CD4-positive, alpha-beta T cell treated with Interleukin-17A for 4 hours (primary cell): Measurements from ENCODE around the gene VPS35L.

Experiments used
- DNase-seq: peaks from one replicate; pipeline ENCODE4 v3.0.0-alpha.2; 2020; ENCODE audit warnings: mixed read lengths

Gene VPS35L

GRCh38 chr16:19555186-19555937 lies at the start of gene VPS35L:
Gene VPS35L (plus strand): TSS chr16:19555703. CDS start chr16:19555730, 27 bp downstream.
- peak; percentile 98 for DNase-seq

- no peak for DNase-seq
Observed at GRCh38 chr16:19506965-19507364, 48.5 kb upstream of the VPS35L start.

- DNase-seq = no peak
Observed at GRCh38 chr16:19507867-19508266, 47.6 kb upstream of the VPS35L start.

- DNase-seq = no peak
Observed at GRCh38 chr16:19512297-19512696, 43.2 kb upstream of the VPS35L start.

GRCh38 chr16:19513377-19514053 lies 42.0 kb upstream of the VPS35L start:
- DNase-seq = no peak

- no peak for DNase-seq
Observed at GRCh38 chr16:19515757-19516156, 39.7 kb upstream of the VPS35L start.

- DNase-seq = no peak
Observed at GRCh38 chr16:19517424-19518089, 37.9 kb upstream of the VPS35L start.

GRCh38 chr16:19518388-19518787 lies 37.1 kb upstream of the VPS35L start:
- no peak for DNase-seq

GRCh38 chr16:19520861-19521331 lies 34.6 kb upstream of the VPS35L start:
- DNase-seq = peak; percentile 5

GRCh38 chr16:19521471-19522396 lies 33.8 kb upstream of the VPS35L start, which contains the start of gene GDE1:
Gene GDE1 (minus strand): TSS chr16:19522098. CDS start chr16:19521964, 134 bp downstream.
- DNase-seq = peak; percentile 97

- DNase-seq = peak; percentile 3
Observed at GRCh38 chr16:19522397-19522732, 33.1 kb upstream of the VPS35L start.

GRCh38 chr16:19522760-19523159 lies 32.7 kb upstream of the VPS35L start:
- no peak for DNase-seq

- DNase-seq = no peak
Observed at GRCh38 chr16:19523184-19523558, 32.3 kb upstream of the VPS35L start.

GRCh38 chr16:19523559-19524355 lies 31.7 kb upstream of the VPS35L start, which contains the start of gene CCP110:
Gene CCP110 (plus strand): TSS chr16:19523942. CDS start chr16:19527882, 3,940 bp downstream.
- DNase-seq = peak; percentile 95

GRCh38 chr16:19524356-19524615 lies 31.2 kb upstream of the VPS35L start:
- DNase-seq = no peak

GRCh38 chr16:19524616-19525384 lies 30.7 kb upstream of the VPS35L start:
- DNase-seq = no peak

- DNase-seq = no peak
Observed at GRCh38 chr16:19525385-19525723, 30.1 kb upstream of the VPS35L start.

GRCh38 chr16:19527161-19527560 lies 28.3 kb upstream of the VPS35L start:
- DNase-seq = no peak

- no peak for DNase-seq
Observed at GRCh38 chr16:19528666-19529065, 26.8 kb upstream of the VPS35L start.

- DNase-seq = no peak
Observed at GRCh38 chr16:19532601-19533000, 22.9 kb upstream of the VPS35L start.
